D721Med (cell line): ENCODE results near the gene ZNF622.
"Not testable (repeated sequence)": the region's sequence is repeated elsewhere in the genome, so short reads cannot be mapped to it uniquely, and the experiment has no call there.

Experiments
- DNase-seq: peaks from one replicate; pipeline ENCODE4 v3.0.0; 2011; ENCODE audit warnings: low spot score; ENCODE audit not compliant: insufficient read length
- FAIRE-seq: peaks from 2 replicates; lab custom pipeline; 2011; peaks lifted over from hg19 to GRCh38; lab: Jason Lieb, UNC
- TF ChIP-seq, protein P1 (sequence below): IDR thresholded peaks from 2 replicates; pipeline ENCODE4 v1.5.1; 2012; ENCODE audit warnings: mild to moderate bottlenecking, control low read depth; ENCODE audit not compliant: insufficient read depth; ENCODE audit errors: missing control alignments

ZNF622 gene

GRCh38 chr5:16480821-16481538 is 15.4 kb upstream of the ZNF622 start:
- TF ChIP-seq, protein P1, sequence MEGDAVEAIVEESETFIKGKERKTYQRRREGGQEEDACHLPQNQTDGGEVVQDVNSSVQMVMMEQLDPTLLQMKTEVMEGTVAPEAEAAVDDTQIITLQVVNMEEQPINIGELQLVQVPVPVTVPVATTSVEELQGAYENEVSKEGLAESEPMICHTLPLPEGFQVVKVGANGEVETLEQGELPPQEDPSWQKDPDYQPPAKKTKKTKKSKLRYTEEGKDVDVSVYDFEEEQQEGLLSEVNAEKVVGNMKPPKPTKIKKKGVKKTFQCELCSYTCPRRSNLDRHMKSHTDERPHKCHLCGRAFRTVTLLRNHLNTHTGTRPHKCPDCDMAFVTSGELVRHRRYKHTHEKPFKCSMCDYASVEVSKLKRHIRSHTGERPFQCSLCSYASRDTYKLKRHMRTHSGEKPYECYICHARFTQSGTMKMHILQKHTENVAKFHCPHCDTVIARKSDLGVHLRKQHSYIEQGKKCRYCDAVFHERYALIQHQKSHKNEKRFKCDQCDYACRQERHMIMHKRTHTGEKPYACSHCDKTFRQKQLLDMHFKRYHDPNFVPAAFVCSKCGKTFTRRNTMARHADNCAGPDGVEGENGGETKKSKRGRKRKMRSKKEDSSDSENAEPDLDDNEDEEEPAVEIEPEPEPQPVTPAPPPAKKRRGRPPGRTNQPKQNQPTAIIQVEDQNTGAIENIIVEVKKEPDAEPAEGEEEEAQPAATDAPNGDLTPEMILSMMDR: no peak
- FAIRE-seq (no peak), DNase-seq (no peak)

DNA sequence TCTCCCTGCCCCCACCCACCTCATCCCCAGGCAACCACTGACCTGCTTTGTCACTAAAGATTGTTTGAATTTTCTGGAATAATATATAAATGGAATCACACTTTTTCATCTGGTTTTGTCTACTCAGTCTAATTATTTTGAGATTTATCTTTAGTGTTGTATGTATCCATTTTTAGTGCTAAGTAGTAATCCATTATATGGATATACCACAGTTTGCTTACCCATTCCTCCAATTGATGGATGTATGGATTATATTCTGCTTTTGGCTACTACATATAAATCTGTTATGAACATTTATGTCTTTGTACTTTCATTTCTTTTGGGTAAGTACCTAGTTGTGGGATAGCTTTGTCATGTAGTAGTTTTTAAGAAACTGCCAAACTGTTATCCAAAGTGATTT is 14.5 kb upstream of the ZNF622 start:
- TF ChIP-seq, protein P1: no peak
- no peak for FAIRE-seq
- no peak for DNase-seq

- DNase-seq (no peak), FAIRE-seq (no peak)
- TF ChIP-seq, protein P1: no peak
Observed at GRCh38 chr5:16477541-16477940, 11.9 kb upstream of the ZNF622 start.

DNA sequence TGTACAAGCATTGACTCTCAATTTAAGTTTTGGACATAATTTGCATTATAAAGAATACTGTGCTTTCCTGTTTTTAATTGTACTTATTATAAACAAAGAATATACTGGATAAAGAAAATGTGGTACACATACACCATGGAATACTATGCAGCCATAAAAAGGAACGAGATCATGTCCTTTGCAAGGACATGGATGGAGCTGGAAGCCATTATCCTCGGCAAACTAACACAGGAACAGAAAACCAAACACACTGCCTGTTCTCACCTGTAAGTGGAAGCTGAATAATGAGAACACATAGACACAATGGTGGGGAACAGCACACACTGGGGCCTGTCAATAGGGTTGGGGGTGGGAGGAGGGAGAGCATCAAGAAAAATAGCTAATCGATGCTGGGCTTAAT is 10.8 kb upstream of the ZNF622 start:
- FAIRE-seq, DNase-seq: not testable (repeated sequence)

- TF ChIP-seq, protein P1: no peak
- FAIRE-seq (no peak), DNase-seq (no peak)
Observed at GRCh38 chr5:16471387-16471786, 5.8 kb upstream of the ZNF622 start.

GRCh38 chr5:16467363-16468219 is 2.0 kb upstream of the ZNF622 start:
- FAIRE-seq (no peak), DNase-seq (no peak)
- TF ChIP-seq, protein P1: no peak

GRCh38 chr5:16464664-16465543 is 696 bp downstream of the ZNF622 start:
- FAIRE-seq: no peak
- TF ChIP-seq, protein P1: no peak
- DNase-seq: no peak
